Measurements from ENCODE around the gene ABCD2. TPM values are rescaled to one million over a fixed set of nuclear protein-coding genes. Genes with fewer than 3 reads are reported as not detected.

ABCD2 gene
- total RNA-seq, 1 donor from 2014 or later = 0.09 TPM

GRCh38 chr12:39619316-39619659, 315 bp downstream of the ABCD2 start:
- Histone ChIP-seq H3K36me3 (ENCODE audit: insufficient read depth, low read length) (no peaks in the 10 kb centered on the region), H3K79me2 (ENCODE audit: insufficient read depth, low read length) (no peaks in the 10 kb centered on the region), H3K4me1 (ENCODE audit: insufficient read depth, low read length) (peaks cover 6% of the 10 kb centered on the region), H2AFZ (ENCODE audit: low read depth, low read length) (peak overlapping the region; percentile 87), H3K27me3 (ENCODE audit: insufficient read depth, low read length) (no peaks in the 10 kb centered on the region), H3K4me2 (ENCODE audit: low read length) (peak overlapping the region; percentile 93), H4K20me1 (ENCODE audit: insufficient read depth, low read length) (no peaks in the 10 kb centered on the region), H3K4me3 (ENCODE audit: insufficient read depth, low read depth, low read length) (peak overlapping the region; percentile 79), H3K9me3 (ENCODE audit: insufficient read depth, low read depth, low read length) (no peaks in the 10 kb centered on the region), H3K27ac (ENCODE audit: low read depth, low read length) (no peak overlapping the region), H3K9ac (ENCODE audit: low read length) (peak overlapping the region; percentile 80)
- TF ChIP-seq EZH2 (IDR thresholded peaks at IDR 0.05; ENCODE audit: insufficient read depth, low read length) (no peak), CTCF (IDR thresholded peaks at IDR 0.05; ENCODE audit: insufficient read depth, low read depth, low read length) (no peak)
- no peaks in the 10 kb centered on the region for H3K27me3 Mint-ChIP-seq (ENCODE audit: low read depth, unreplicated experiment)
- H3K27ac Mint-ChIP-seq (ENCODE audit: unreplicated experiment) = no peak overlapping the region
- FAIRE-seq (no peak), DNase-seq (ENCODE audit: low read depth) (no peak)
- H3K36me3 Mint-ChIP-seq (ENCODE audit: low read depth, unreplicated experiment) = no peaks in the 10 kb centered on the region
- no peaks in the 10 kb centered on the region for H3K9me3 Mint-ChIP-seq (ENCODE audit: unreplicated experiment)
- no peaks in the 10 kb centered on the region for H3K4me1 Mint-ChIP-seq (ENCODE audit: low read depth, unreplicated experiment)
- no peak overlapping the region for H3K4me3 Mint-ChIP-seq (ENCODE audit: unreplicated experiment)

GRCh38 chr12:39618701-39619100, 902 bp downstream of the ABCD2 start:
- H3K4me2 ChIP-seq (ENCODE audit: low read length) = peak overlapping the region; percentile 93
- TF ChIP-seq EZH2 (IDR thresholded peaks at IDR 0.05; ENCODE audit: insufficient read depth, low read length) (no peak), CTCF (IDR thresholded peaks at IDR 0.05; ENCODE audit: insufficient read depth, low read depth, low read length) (no peak)
- H3K4me1 Mint-ChIP-seq (ENCODE audit: low read depth, unreplicated experiment) = no peaks in the 10 kb centered on the region
- no peaks in the 10 kb centered on the region for H4K20me1 ChIP-seq (ENCODE audit: insufficient read depth, low read length)
- H3K79me2 ChIP-seq (ENCODE audit: insufficient read depth, low read length) = no peaks in the 10 kb centered on the region
- H3K9me3 Mint-ChIP-seq (ENCODE audit: unreplicated experiment) = no peaks in the 10 kb centered on the region
- no peak overlapping the region for H3K27ac ChIP-seq (ENCODE audit: low read depth, low read length)
- FAIRE-seq = no peak
- no peak overlapping the region for H3K4me3 ChIP-seq (ENCODE audit: insufficient read depth, low read depth, low read length)
- no peak overlapping the region for H3K4me3 Mint-ChIP-seq (ENCODE audit: unreplicated experiment)
- no peaks in the 10 kb centered on the region for H3K36me3 Mint-ChIP-seq (ENCODE audit: low read depth, unreplicated experiment)
- H3K9me3 ChIP-seq (ENCODE audit: insufficient read depth, low read depth, low read length) = no peaks in the 10 kb centered on the region
- peaks cover 6% of the 10 kb centered on the region for H3K4me1 ChIP-seq (ENCODE audit: insufficient read depth, low read length)
- H3K27me3 Mint-ChIP-seq (ENCODE audit: low read depth, unreplicated experiment) = no peaks in the 10 kb centered on the region
- no peaks in the 10 kb centered on the region for H3K36me3 ChIP-seq (ENCODE audit: insufficient read depth, low read length)
- no peak overlapping the region for H3K9ac ChIP-seq (ENCODE audit: low read length)
- peak overlapping the region; percentile 87 for H2AFZ ChIP-seq (ENCODE audit: low read depth, low read length)
- no peaks in the 10 kb centered on the region for H3K27me3 ChIP-seq (ENCODE audit: insufficient read depth, low read length)
- DNase-seq (ENCODE audit: low read depth) = no peak
- H3K27ac Mint-ChIP-seq (ENCODE audit: unreplicated experiment) = peak overlapping the region; percentile 54

GRCh38 chr12:39617887-39618286, 1.7 kb downstream of the ABCD2 start:
- Histone ChIP-seq H3K79me2 (ENCODE audit: insufficient read depth, low read length) (no peaks in the 10 kb centered on the region), H3K4me2 (ENCODE audit: low read length) (no peak overlapping the region), H3K9me3 (ENCODE audit: insufficient read depth, low read depth, low read length) (no peaks in the 10 kb centered on the region), H3K27ac (ENCODE audit: low read depth, low read length) (no peak overlapping the region), H3K9ac (ENCODE audit: low read length) (no peak overlapping the region), H4K20me1 (ENCODE audit: insufficient read depth, low read length) (no peaks in the 10 kb centered on the region), H2AFZ (ENCODE audit: low read depth, low read length) (no peak overlapping the region), H3K27me3 (ENCODE audit: insufficient read depth, low read length) (no peaks in the 10 kb centered on the region), H3K4me1 (ENCODE audit: insufficient read depth, low read length) (peaks cover 6% of the 10 kb centered on the region), H3K4me3 (ENCODE audit: insufficient read depth, low read depth, low read length) (no peak overlapping the region), H3K36me3 (ENCODE audit: insufficient read depth, low read length) (no peaks in the 10 kb centered on the region)
- FAIRE-seq (no peak), DNase-seq (ENCODE audit: low read depth) (no peak)
- Mint-ChIP-seq H3K4me1 (ENCODE audit: low read depth, unreplicated experiment) (no peaks in the 10 kb centered on the region), H3K9me3 (ENCODE audit: unreplicated experiment) (no peaks in the 10 kb centered on the region), H3K27me3 (ENCODE audit: low read depth, unreplicated experiment) (no peaks in the 10 kb centered on the region), H3K4me3 (ENCODE audit: unreplicated experiment) (no peak overlapping the region), H3K27ac (ENCODE audit: unreplicated experiment) (no peak overlapping the region), H3K36me3 (ENCODE audit: low read depth, unreplicated experiment) (no peaks in the 10 kb centered on the region)
- TF ChIP-seq EZH2 (IDR thresholded peaks at IDR 0.05; ENCODE audit: insufficient read depth, low read length) = no peak
- no peak for TF ChIP-seq CTCF (IDR thresholded peaks at IDR 0.05; ENCODE audit: insufficient read depth, low read depth, low read length)

Measured in astrocyte (in vitro differentiated cells and primary cell).